ENCODE measurements around the gene ITGB3. TPM values are rescaled to one million over a fixed set of nuclear protein-coding genes. Genes with fewer than 3 reads are reported as not detected.

The ITGB3 gene
- total and polyA plus RNA-seq, 2 of the 8 experiments (the other 6 are each of a cell fraction or from before 2014, with no cell fraction given): 0.08 to 0.09 TPM

DNA sequence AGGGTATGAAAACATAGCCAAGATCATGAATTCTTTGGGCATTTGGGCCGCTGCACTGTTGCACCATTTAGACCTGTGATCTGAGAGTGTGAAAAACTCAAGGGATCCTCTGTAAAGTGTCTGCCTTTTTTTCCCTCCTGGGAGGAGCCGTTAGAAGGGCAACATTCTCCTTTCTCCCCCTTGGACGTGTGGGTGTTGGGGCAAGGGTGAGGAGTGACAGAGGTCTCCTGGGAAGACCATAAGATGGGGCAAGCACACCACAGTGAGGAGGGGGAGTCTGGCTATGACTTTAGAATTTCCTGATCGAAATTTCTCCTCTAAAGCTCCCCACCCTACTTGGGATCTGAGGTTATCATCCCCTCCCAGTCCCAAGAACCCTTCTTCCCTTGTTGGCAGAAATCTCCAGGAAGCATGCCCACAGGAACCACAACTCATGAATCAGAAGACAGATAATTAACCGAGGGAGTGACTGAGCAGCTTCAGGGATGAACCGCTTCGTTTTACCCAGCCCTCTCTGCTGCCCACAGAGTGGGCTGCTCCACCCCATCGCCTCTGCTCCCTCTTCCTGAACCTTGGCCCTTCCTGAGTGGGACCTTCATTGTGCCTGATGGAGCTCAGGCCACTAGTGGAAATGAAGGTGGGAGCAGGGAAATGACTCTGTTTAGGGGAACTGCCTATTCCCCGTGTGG lies 4.2 kb downstream of the ITGB3 start:
- Histone ChIP-seq H3K27ac (ENCODE audit: low read depth, low read length) (no peak overlapping the region), H4K8ac (ENCODE audit: extremely low read depth, insufficient read depth, low read length) (no peak overlapping the region), H3K4ac (replicated peaks; ENCODE audit: insufficient read length, low read depth, low read length) (no peak overlapping the region), H2BK15ac (ENCODE audit: low read length) (no peak overlapping the region), H3K4me3 (ENCODE audit: extremely low read depth in 1 of 4, insufficient read depth in 2 of 4, low read depth in 3 of 4, low read length in 4 of 4) (no peak overlapping the region), H3K23ac (ENCODE audit: insufficient read length) (no peak overlapping the region), H3K23me2 (ENCODE audit: low read depth, low read length) (peaks cover 11% of the 10 kb centered on the region; the same call in 1 of the 2 replicates), H4K5ac (ENCODE audit: insufficient read length, low read depth, low read length) (no peak overlapping the region), H3K27me3 (replicated peaks in 1 of 4; ENCODE audit: control insufficient read depth in 3 of 4, extremely low read depth in 1 of 4, insufficient read depth in 3 of 4, low read length in 3 of 4) (peaks cover 8 to 27% (median 22%) of the 10 kb centered on the region in 4 experiments), H2AFZ (ENCODE audit: low read length) (peak overlapping the region; percentile 65; the same call in 1 of the 2 replicates), H2BK5ac (ENCODE audit: low read depth, low read length) (no peak overlapping the region; the same call in 1 of the 2 replicates), H3K79me2 (ENCODE audit: control insufficient read depth in 1 of 2, insufficient read depth in 2 of 2, low read length in 2 of 2) (no peaks in the 10 kb centered on the region), H2BK12ac (ENCODE audit: low read depth, low read length) (no peak overlapping the region), H4K91ac (replicated peaks; ENCODE audit: insufficient read length, low read length) (no peak overlapping the region), H3K9ac (replicated peaks in 1 of 4; ENCODE audit: extremely low read depth in 1 of 4, low read depth in 3 of 4, low read length in 3 of 4) (no peak overlapping the region), H3K18ac (ENCODE audit: extremely low read depth, low read length) (no peak overlapping the region), H3K14ac (ENCODE audit: insufficient read length) (no peak overlapping the region), H2BK20ac (ENCODE audit: low read length) (no peak overlapping the region), H3K56ac (replicated peaks; ENCODE audit: insufficient read length, low read depth, low read length) (no peak overlapping the region), H2BK120ac (replicated peaks; ENCODE audit: low read depth, low read length) (no peak overlapping the region), H3K4me2 (ENCODE audit: insufficient read depth in 1 of 2, low read depth in 2 of 2, low read length in 2 of 2) (no peak overlapping the region), H3K79me1 (ENCODE audit: low read depth, low read length) (no peaks in the 10 kb centered on the region), H3K4me1 (replicated peaks in 1 of 4; ENCODE audit: control insufficient read depth in 3 of 4, insufficient read depth in 4 of 4, low read length in 3 of 4) (peaks cover 0 to 5% (median 5%) of the 10 kb centered on the region in 4 experiments; a peak in 6 of 7 replicates), H2AK5ac (ENCODE audit: low read depth, low read length) (no peak overlapping the region), H3K36me3 (ENCODE audit: control insufficient read depth in 2 of 4, insufficient read depth in 4 of 4, low read length in 3 of 4) (no peaks in the 10 kb centered on the region), H4K20me1 (replicated peaks in 1 of 2; ENCODE audit: control insufficient read depth in 1 of 2, insufficient read depth in 2 of 2, low read length in 2 of 2) (peaks cover 0 to 2% of the 10 kb centered on the region in 2 experiments), H3K9me3 (ENCODE audit: insufficient read depth in 2 of 2, low read depth in 1 of 2, low read length in 1 of 2) (no peaks in the 10 kb centered on the region)
- DNase-seq (ENCODE audit: low read depth in 1 of 2, low spot score in 2 of 2) (no peak), FAIRE-seq (no peak)
- ChIA-PET POLR2A (ENCODE audit: partially characterized antibody) (interaction anchor here (1.5 kb wide), 1 partner anchor 66 kb away, joined by 4 read pairs; the partner anchor contains the start of gene EFCAB13), CTCF (ENCODE audit: partially characterized antibody) (interaction anchor here (1.3 to 1.4 kb wide), 2 partner anchors 26 to 54 kb away, joined by 3 to 4 read pairs; no protein-coding TSS in a partner anchor)
- WGBS, 2 experiments (ENCODE audit: extremely low coverage in 1 of 2, insufficient coverage in 1 of 2, insufficient read length in 1 of 2, insufficient replicate concordance in 2 of 2, low coverage in 1 of 2, low lambda C conversion rate in 2 of 2, missing lambda C conversion rate in 1 of 2): 61% methylated on average over 9 of the region's 9 CpGs; no CpG with 5 or more reads in 1 of the 2 experiments
- TF ChIP-seq POLR2AphosphoS5 (IDR thresholded peaks at IDR 0.05; ENCODE audit: low read depth, low read length): no peak
- TF ChIP-seq BRCA1 (IDR thresholded peaks at IDR 0.05; ENCODE audit: low read depth, low read length): no peak
- no peak for TF ChIP-seq EZH2 (IDR thresholded peaks at IDR 0.05; ENCODE audit: low read depth, low read length, severe bottlenecking)
- TF ChIP-seq ZNF274 (IDR thresholded peaks at IDR 0.05; ENCODE audit: borderline replicate concordance, extremely low read depth, low read length): no peak
- TF ChIP-seq TEAD4 (IDR thresholded peaks at IDR 0.05; ENCODE audit: low read depth, low read length): no peak
- TF ChIP-seq TAF7 (optimal IDR thresholded peaks at IDR 0.05; ENCODE audit: borderline replicate concordance, low read depth, low read length): no peak
- no peak for TF ChIP-seq SP2 (IDR thresholded peaks at IDR 0.05; ENCODE audit: low read length)
- TF ChIP-seq GTF2F1 (IDR thresholded peaks at IDR 0.05; ENCODE audit: borderline replicate concordance, low read depth, low read length): no peak
- TF ChIP-seq NRF1 (IDR thresholded peaks at IDR 0.05; ENCODE audit: low read depth, low read length): no peak
- TF ChIP-seq RNF2 (IDR thresholded peaks at IDR 0.05; ENCODE audit: borderline replicate concordance, low read depth, low read length, missing control alignments, poor library complexity, severe bottlenecking): no peak
